ENCODE results near the gene ANKRD12.

DNA sequence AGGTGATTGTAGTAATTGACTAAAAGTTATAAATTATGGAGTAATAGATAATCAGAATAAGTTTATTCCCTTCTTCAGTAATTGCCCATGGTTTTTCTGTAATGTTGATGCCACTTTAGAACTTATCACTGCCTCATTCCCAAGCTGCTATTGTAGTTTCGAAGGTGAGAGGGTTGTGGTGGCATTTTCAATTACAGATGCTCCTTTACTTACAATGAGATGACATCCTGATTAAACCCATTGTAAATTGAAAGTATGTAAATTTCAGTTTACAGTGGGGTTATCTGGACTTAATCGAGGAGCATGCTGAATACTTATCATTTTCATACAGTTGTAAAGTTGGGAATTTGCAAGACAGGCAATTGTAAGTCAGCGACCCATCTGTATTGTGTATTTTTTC is 31.2 kb upstream of the ANKRD12 start:
- no peak for TF ChIP-seq CTCF (IDR thresholded peaks at IDR 0.05; ENCODE audit: low read depth, low read length, missing input control)
- no peak for TF ChIP-seq RAD21 (IDR thresholded peaks at IDR 0.05)
- no peak for TF ChIP-seq ATF3 (IDR thresholded peaks at IDR 0.05)
- TF ChIP-seq GABPA (IDR thresholded peaks at IDR 0.05 in 1 of 2, conservative IDR thresholded peaks at IDR 0.05 in 1 of 2), result no peak
- TF ChIP-seq EGR1 (IDR thresholded peaks at IDR 0.05; ENCODE audit: low read depth in 2 of 2), result no peak
- TF ChIP-seq REST (IDR thresholded peaks at IDR 0.05), result no peak

All from liver (tissue), 3 donors.